C4-2B (cell line): Measurements from ENCODE around the gene MLXIP.

Experiments
- ZFX ChIP-seq: fragments of 450-650 bp; IDR thresholded peaks from 2 replicates; pipeline ENCODE4 v1.6.1; 2017
- TF ChIP-seq, protein P1 (sequence below): fragments of 450-650 bp; conservative IDR thresholded peaks from 2 replicates; pipeline ENCODE4 v1.5.1; 2017; ENCODE audit warnings: mild to moderate bottlenecking

DNA sequence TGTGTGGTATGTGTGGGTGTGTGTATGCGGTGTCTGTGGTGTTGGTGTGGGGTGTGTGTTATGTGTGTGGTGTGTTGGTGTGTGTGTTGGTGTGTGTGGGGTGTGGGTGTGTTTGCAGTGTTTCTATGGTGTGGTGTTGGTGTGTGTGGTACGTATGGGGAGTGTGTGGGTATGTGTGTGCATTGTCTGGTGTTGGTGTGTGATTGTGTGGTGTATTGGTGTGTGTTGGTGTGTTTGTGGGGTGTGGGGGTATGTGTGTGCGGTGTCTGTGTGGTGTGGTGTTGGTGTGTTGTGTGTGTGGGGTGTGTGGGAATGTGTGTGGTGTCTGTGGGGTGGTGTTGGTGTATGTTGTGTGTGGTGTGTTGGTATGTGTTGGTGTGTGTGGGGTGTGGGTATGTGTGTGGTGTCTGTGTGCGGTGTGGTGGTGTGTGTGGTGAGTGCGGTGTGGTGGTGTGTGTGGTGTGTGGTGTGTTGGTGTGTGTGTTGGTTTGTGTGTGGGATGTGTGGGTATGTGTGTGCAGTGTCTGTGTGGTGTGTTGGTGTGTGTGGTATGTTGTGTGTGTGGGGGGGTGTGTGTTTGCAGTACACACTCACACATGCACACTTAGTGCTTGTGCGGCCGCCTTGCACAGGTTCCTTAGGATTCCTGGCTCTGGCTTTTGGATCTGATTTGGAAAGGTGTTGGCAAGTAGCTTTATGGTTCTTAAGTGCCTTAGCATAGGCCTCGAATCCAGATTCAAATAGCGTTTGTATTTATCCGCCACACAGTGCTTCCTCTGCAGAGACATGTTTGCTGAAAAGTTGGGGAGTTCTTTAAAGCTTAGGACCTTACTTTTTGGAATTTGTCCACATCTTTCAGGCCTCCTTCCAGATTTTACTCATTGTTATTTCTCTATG lies 16.4 kb downstream of the MLXIP start:
- TF ChIP-seq, protein P1, sequence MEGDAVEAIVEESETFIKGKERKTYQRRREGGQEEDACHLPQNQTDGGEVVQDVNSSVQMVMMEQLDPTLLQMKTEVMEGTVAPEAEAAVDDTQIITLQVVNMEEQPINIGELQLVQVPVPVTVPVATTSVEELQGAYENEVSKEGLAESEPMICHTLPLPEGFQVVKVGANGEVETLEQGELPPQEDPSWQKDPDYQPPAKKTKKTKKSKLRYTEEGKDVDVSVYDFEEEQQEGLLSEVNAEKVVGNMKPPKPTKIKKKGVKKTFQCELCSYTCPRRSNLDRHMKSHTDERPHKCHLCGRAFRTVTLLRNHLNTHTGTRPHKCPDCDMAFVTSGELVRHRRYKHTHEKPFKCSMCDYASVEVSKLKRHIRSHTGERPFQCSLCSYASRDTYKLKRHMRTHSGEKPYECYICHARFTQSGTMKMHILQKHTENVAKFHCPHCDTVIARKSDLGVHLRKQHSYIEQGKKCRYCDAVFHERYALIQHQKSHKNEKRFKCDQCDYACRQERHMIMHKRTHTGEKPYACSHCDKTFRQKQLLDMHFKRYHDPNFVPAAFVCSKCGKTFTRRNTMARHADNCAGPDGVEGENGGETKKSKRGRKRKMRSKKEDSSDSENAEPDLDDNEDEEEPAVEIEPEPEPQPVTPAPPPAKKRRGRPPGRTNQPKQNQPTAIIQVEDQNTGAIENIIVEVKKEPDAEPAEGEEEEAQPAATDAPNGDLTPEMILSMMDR, result no peak
- no peak for TF ChIP-seq ZFX
